NB4 (cell line): Measurements from ENCODE around the gene BACH2.

Source experiments
- POLR2A ChIP-seq: IDR thresholded peaks from 2 replicates; pipeline ENCODE4 v1.6.1; 2011; ENCODE audit warnings: mild to moderate bottlenecking; ENCODE audit not compliant: insufficient read length; ENCODE audit errors: extremely low read depth
- TF ChIP-seq, protein P1 (sequence below): IDR thresholded peaks from one replicate; pipeline ENCODE4 v1.5.1; 2012; ENCODE audit warnings: low read depth, low read length

DNA sequence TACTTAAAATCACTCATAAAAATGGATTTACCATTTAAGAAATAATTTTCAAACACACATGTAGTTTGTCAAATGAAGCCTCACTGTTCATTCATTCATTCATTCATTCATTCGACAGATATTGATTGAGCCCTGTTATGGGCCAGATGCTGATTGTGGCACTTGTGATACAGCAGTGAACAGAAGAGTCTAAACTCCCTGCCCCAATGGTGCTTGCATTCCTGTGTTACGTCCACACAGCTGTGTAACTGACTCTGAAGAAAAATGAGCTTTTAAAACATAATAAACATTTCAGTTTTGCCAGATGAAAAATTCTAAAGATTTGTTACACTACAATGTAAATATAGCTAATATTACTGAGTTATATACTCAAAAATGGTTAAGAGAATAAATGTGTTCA is 46.2 kb downstream of the BACH2 start:
- TF ChIP-seq, protein P1, sequence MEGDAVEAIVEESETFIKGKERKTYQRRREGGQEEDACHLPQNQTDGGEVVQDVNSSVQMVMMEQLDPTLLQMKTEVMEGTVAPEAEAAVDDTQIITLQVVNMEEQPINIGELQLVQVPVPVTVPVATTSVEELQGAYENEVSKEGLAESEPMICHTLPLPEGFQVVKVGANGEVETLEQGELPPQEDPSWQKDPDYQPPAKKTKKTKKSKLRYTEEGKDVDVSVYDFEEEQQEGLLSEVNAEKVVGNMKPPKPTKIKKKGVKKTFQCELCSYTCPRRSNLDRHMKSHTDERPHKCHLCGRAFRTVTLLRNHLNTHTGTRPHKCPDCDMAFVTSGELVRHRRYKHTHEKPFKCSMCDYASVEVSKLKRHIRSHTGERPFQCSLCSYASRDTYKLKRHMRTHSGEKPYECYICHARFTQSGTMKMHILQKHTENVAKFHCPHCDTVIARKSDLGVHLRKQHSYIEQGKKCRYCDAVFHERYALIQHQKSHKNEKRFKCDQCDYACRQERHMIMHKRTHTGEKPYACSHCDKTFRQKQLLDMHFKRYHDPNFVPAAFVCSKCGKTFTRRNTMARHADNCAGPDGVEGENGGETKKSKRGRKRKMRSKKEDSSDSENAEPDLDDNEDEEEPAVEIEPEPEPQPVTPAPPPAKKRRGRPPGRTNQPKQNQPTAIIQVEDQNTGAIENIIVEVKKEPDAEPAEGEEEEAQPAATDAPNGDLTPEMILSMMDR: no peak
- no peak for TF ChIP-seq POLR2A
